NT2/D1 (cell line): Measurements from ENCODE around the gene TAOK1.

Source experiments
- SUZ12 ChIP-seq: IDR thresholded peaks from 2 replicates; pipeline ENCODE4 v1.6.1; 2011; ENCODE audit not compliant: insufficient read length, insufficient read depth; ENCODE audit errors: extremely low read depth
- YY1 ChIP-seq: IDR thresholded peaks from 2 replicates; pipeline ENCODE4 v1.6.1; 2011; ENCODE audit not compliant: insufficient read length, insufficient read depth

GRCh38 chr17:29390851-29391631 is 878 bp downstream of the TAOK1 start:
- no peak for TF ChIP-seq YY1
- no peak for TF ChIP-seq SUZ12
